ENCODE data around the gene MAGI1.

MAGI1 gene

GRCh38 chr3:65968996-65969395, 69.7 kb downstream of the MAGI1 start:
- FAIRE-seq (no peak), DNase-seq (ENCODE audit: insufficient read length) (no peak)
- TF ChIP-seq POLR2A (IDR thresholded peaks at IDR 0.05; ENCODE audit: low read depth, low read length) (no peak), POLR2AphosphoS5 (IDR thresholded peaks at IDR 0.05; ENCODE audit: low read depth, low read length) (no peak), TAF1 (IDR thresholded peaks at IDR 0.05; ENCODE audit: borderline replicate concordance, low read depth, low read length) (no peak)

- FAIRE-seq (no peak), DNase-seq (ENCODE audit: insufficient read length) (no peak)
- TF ChIP-seq POLR2A (IDR thresholded peaks at IDR 0.05; ENCODE audit: low read depth, low read length) (no peak), TAF1 (IDR thresholded peaks at IDR 0.05; ENCODE audit: borderline replicate concordance, low read depth, low read length) (no peak)
These were observed 71.3 kb downstream of the MAGI1 start for GRCh38 chr3:65967451-65967850.

GRCh38 chr3:65964838-65965237, 73.9 kb downstream of the MAGI1 start:
- DNase-seq (ENCODE audit: insufficient read length) (no peak), FAIRE-seq (no peak)
- no peak for TF ChIP-seq POLR2AphosphoS5 (IDR thresholded peaks at IDR 0.05; ENCODE audit: low read depth, low read length)
- no peak for TF ChIP-seq TAF1 (IDR thresholded peaks at IDR 0.05; ENCODE audit: borderline replicate concordance, low read depth, low read length)
- no peak for TF ChIP-seq POLR2A (IDR thresholded peaks at IDR 0.05; ENCODE audit: low read depth, low read length)

GRCh38 chr3:65963787-65964677, 74.7 kb downstream of the MAGI1 start:
- FAIRE-seq (peak; percentile 91), DNase-seq (ENCODE audit: insufficient read length) (peak; percentile 27)
- TF ChIP-seq TAF1 (IDR thresholded peaks at IDR 0.05; ENCODE audit: borderline replicate concordance, low read depth, low read length) (no peak), POLR2A (IDR thresholded peaks at IDR 0.05; ENCODE audit: low read depth, low read length) (no peak), POLR2AphosphoS5 (IDR thresholded peaks at IDR 0.05; ENCODE audit: low read depth, low read length) (no peak)

GRCh38 chr3:65961733-65962132, 77.0 kb downstream of the MAGI1 start:
- FAIRE-seq, result no peak
- DNase-seq (ENCODE audit: insufficient read length), result no peak
- TF ChIP-seq POLR2AphosphoS5 (IDR thresholded peaks at IDR 0.05; ENCODE audit: low read depth, low read length), result no peak
- no peak for TF ChIP-seq TAF1 (IDR thresholded peaks at IDR 0.05; ENCODE audit: borderline replicate concordance, low read depth, low read length)
- TF ChIP-seq POLR2A (IDR thresholded peaks at IDR 0.05; ENCODE audit: low read depth, low read length), result no peak

- no peak for DNase-seq (ENCODE audit: insufficient read length)
- no peak for FAIRE-seq
- no peak for TF ChIP-seq TAF1 (IDR thresholded peaks at IDR 0.05; ENCODE audit: borderline replicate concordance, low read depth, low read length)
- no peak for TF ChIP-seq POLR2A (IDR thresholded peaks at IDR 0.05; ENCODE audit: low read depth, low read length)
- no peak for TF ChIP-seq POLR2AphosphoS5 (IDR thresholded peaks at IDR 0.05; ENCODE audit: low read depth, low read length)
These were observed 77.6 kb downstream of the MAGI1 start for GRCh38 chr3:65961128-65961527.

- no peak for FAIRE-seq
- no peak for DNase-seq (ENCODE audit: insufficient read length)
- no peak for TF ChIP-seq POLR2AphosphoS5 (IDR thresholded peaks at IDR 0.05; ENCODE audit: low read depth, low read length)
- no peak for TF ChIP-seq TAF1 (IDR thresholded peaks at IDR 0.05; ENCODE audit: borderline replicate concordance, low read depth, low read length)
- no peak for TF ChIP-seq POLR2A (IDR thresholded peaks at IDR 0.05; ENCODE audit: low read depth, low read length)
These were observed 78.6 kb downstream of the MAGI1 start for GRCh38 chr3:65960087-65960486.

GRCh38 chr3:65958216-65958615, 80.5 kb downstream of the MAGI1 start:
- TF ChIP-seq POLR2AphosphoS5 (IDR thresholded peaks at IDR 0.05; ENCODE audit: low read depth, low read length) (no peak), TAF1 (IDR thresholded peaks at IDR 0.05; ENCODE audit: borderline replicate concordance, low read depth, low read length) (no peak), POLR2A (IDR thresholded peaks at IDR 0.05; ENCODE audit: low read depth, low read length) (no peak)
- FAIRE-seq (no peak), DNase-seq (ENCODE audit: insufficient read length) (no peak)

- TF ChIP-seq TAF1 (IDR thresholded peaks at IDR 0.05; ENCODE audit: borderline replicate concordance, low read depth, low read length), result no peak
- TF ChIP-seq POLR2A (IDR thresholded peaks at IDR 0.05; ENCODE audit: low read depth, low read length), result no peak
- no peak for TF ChIP-seq POLR2AphosphoS5 (IDR thresholded peaks at IDR 0.05; ENCODE audit: low read depth, low read length)
- no peak for DNase-seq (ENCODE audit: insufficient read length)
- FAIRE-seq, result peak; percentile 9
These were observed 82.8 kb downstream of the MAGI1 start for GRCh38 chr3:65955792-65956477.

- DNase-seq (ENCODE audit: insufficient read length), result no peak
- FAIRE-seq, result no peak
These were observed 84.6 kb downstream of the MAGI1 start for GRCh38 chr3:65953881-65954733.

GRCh38 chr3:65953301-65953812, 85.4 kb downstream of the MAGI1 start:
- no peak for FAIRE-seq
- TF ChIP-seq POLR2AphosphoS5 (IDR thresholded peaks at IDR 0.05; ENCODE audit: low read depth, low read length) (no peak), POLR2A (IDR thresholded peaks at IDR 0.05; ENCODE audit: low read depth, low read length) (no peak), TAF1 (IDR thresholded peaks at IDR 0.05; ENCODE audit: borderline replicate concordance, low read depth, low read length) (no peak)
- DNase-seq (ENCODE audit: insufficient read length), result no peak

More at GRCh38 chr3:65953881-65954733, 84.6 kb downstream of the MAGI1 start:
- no peak for TF ChIP-seq TAF1 (IDR thresholded peaks at IDR 0.05; ENCODE audit: borderline replicate concordance, low read depth, low read length)
- TF ChIP-seq POLR2AphosphoS5 (IDR thresholded peaks at IDR 0.05; ENCODE audit: low read depth, low read length), result no peak
- TF ChIP-seq POLR2A (IDR thresholded peaks at IDR 0.05; ENCODE audit: low read depth, low read length), result no peak

All from GM12892 (cell line).